CD8-positive, alpha-beta memory T cell (primary cell): Measurements from ENCODE around the gene ATP8A1. TPM values are rescaled to one million over a fixed set of nuclear protein-coding genes. Genes with fewer than 3 reads are reported as not detected.

Source experiments
- CTCF ChIA-PET: fragments of 350-600 bp; sonication (Branson Sonifier 250); formaldehyde crosslinking; loops from one replicate; lab custom pipeline; 2021; ENCODE audit warnings: antibody characterized with exemption; lab: Charles Lee
- POLR2A ChIA-PET: fragments of 350-600 bp; sonication (Branson Sonifier 250); formaldehyde crosslinking; loops from one replicate; lab custom pipeline; 2021; ENCODE audit warnings: antibody characterized with exemption; lab: Charles Lee
- DNase-seq, 5 donors: peaks; one replicate each; pipeline versions ENCODE4 v3.0.0 to v3.0.0-alpha.2; 2020 to 2022; ENCODE audit warnings: mixed read lengths in 1 of 5
- H3K27ac ChIP-seq: one replicate; pipeline ENCODE4 v1.7.0; 2013; ENCODE audit warnings: low read depth, mild to moderate bottlenecking, low read length, moderate library complexity
- H3K27me3 ChIP-seq: 2 replicates; pipeline ENCODE4 v1.7.0; 2013; ENCODE audit warnings: low read length, mild to moderate bottlenecking; ENCODE audit not compliant: insufficient read depth, poor library complexity, severe bottlenecking
- H3K36me3 ChIP-seq: 2 replicates; pipeline ENCODE4 v1.7.0; 2013; ENCODE audit warnings: mild to moderate bottlenecking, low read length, moderate library complexity; ENCODE audit not compliant: insufficient read depth
- H3K4me1 ChIP-seq: 2 replicates; pipeline ENCODE4 v1.7.0; 2013; ENCODE audit warnings: mild to moderate bottlenecking, low read length, moderate library complexity; ENCODE audit not compliant: insufficient read depth
- H3K4me3 ChIP-seq: 2 replicates; pipeline ENCODE4 v1.7.0; 2013; ENCODE audit warnings: mild to moderate bottlenecking, low read length
- H3K9me3 ChIP-seq: 2 replicates; pipeline ENCODE4 v1.7.0; 2013; ENCODE audit warnings: mild to moderate bottlenecking, low read length
- H3K27ac Mint-ChIP-seq, 8 donors: one replicate each; pipeline ENCODE4 v1.8.0; 2020 to 2021; ENCODE audit warnings: mixed read lengths in 8 of 8, mild to moderate bottlenecking in 6 of 8, inconsistent platforms in 3 of 8, moderate library complexity in 3 of 8
- H3K27me3 Mint-ChIP-seq, 2 donors: one replicate each; pipeline ENCODE4 v1.8.0; 2020 to 2021; ENCODE audit warnings: mixed read lengths in 2 of 2, mild to moderate bottlenecking in 1 of 2, moderate library complexity in 1 of 2
- H3K36me3 Mint-ChIP-seq, 3 donors: one replicate each; pipeline ENCODE4 v1.8.0; 2020 to 2021; ENCODE audit warnings: mixed read lengths in 3 of 3, inconsistent platforms in 1 of 3, mild to moderate bottlenecking in 1 of 3
- H3K4me1 Mint-ChIP-seq, 3 donors: one replicate each; pipeline ENCODE4 v1.8.0; 2020 to 2021; ENCODE audit warnings: mixed read lengths in 3 of 3, inconsistent platforms in 1 of 3, mild to moderate bottlenecking in 1 of 3
- H3K4me3 Mint-ChIP-seq, 7 donors: one replicate each; pipeline ENCODE4 v1.8.0; 2020 to 2021; ENCODE audit warnings: mixed read lengths in 7 of 7, mild to moderate bottlenecking in 6 of 7, moderate library complexity in 4 of 7, inconsistent platforms in 2 of 7
- H3K9me3 Mint-ChIP-seq, 5 donors: one replicate each; pipeline ENCODE4 v1.8.0; 2020 to 2022; ENCODE audit warnings: mixed read lengths in 5 of 5, mild to moderate bottlenecking in 3 of 5, moderate library complexity in 2 of 5, inconsistent platforms in 1 of 5
- polyA plus RNA-seq: library from polyadenylated mRNA; unstranded; fragments of 300-500 nt; fragmentation: Illumina TruSeq; gene quantifications from one replicate; pipeline ENCODE4 v1.2.3, GENCODE V29; 2021
- total RNA-seq, 2 experiments: library from RNA; stranded (reverse); gene quantifications; one replicate each; pipeline ENCODE4 v1.2.3, GENCODE V29; 2021

Gene ATP8A1
- total and polyA plus RNA-seq, 3 experiments from 2014 or later: 13.8 to 24.4 (median 23.3) TPM

DNA sequence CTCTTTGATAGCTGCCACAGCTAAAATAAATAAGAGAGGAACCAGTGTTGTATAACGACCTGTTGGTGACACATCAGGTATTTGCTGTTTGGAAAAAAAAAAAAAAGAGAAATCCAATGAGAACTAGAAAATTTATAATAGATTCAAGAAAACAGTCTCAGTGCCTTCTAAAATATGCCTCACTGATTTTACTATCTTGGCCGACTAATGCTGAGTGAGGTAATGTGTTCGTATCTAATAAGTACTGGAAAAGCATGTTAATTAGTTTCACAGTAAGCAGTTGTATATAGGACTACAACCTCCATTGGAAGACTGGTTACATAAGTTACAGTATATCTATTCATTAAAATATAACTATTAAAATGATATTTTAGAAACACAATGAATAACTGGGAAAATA, 32.4 kb downstream of the ATP8A1 start:
- H3K9me3 Mint-ChIP-seq: peaks cover 0 to 2% (median 0%) of the 10 kb centered on the region in 5 donors
- H3K27ac Mint-ChIP-seq: no peak overlapping the region
- ChIA-PET CTCF (interaction anchor here (2.4 kb wide), 1 partner anchor 9 kb away, joined by 6 read pairs; no protein-coding TSS in a partner anchor), POLR2A (no interaction called here)
- no peak overlapping the region for H3K4me3 Mint-ChIP-seq
- H3K4me1 ChIP-seq: peaks cover 36% of the 10 kb centered on the region
- H3K4me3 ChIP-seq: no peak overlapping the region
- no peaks in the 10 kb centered on the region for H3K27me3 ChIP-seq
- no peak overlapping the region for H3K27ac ChIP-seq
- H3K4me1 Mint-ChIP-seq: peaks cover 35 to 50% (median 37%) of the 10 kb centered on the region in 3 donors
- H3K36me3 Mint-ChIP-seq: peaks cover 16 to 65% (median 17%) of the 10 kb centered on the region in 3 donors
- H3K36me3 ChIP-seq: peaks cover 7% of the 10 kb centered on the region
- no peak for DNase-seq
- no peaks in the 10 kb centered on the region for H3K9me3 ChIP-seq
- no peaks in the 10 kb centered on the region for H3K27me3 Mint-ChIP-seq

GRCh38 chr4:42618023-42618422, 38.9 kb downstream of the ATP8A1 start:
- POLR2A ChIA-PET: no interaction called here
- Histone ChIP-seq H3K4me1 (no peaks in the 10 kb centered on the region), H3K9me3 (no peaks in the 10 kb centered on the region), H3K27ac (no peak overlapping the region), H3K27me3 (no peaks in the 10 kb centered on the region), H3K36me3 (peaks cover 7% of the 10 kb centered on the region), H3K4me3 (no peak overlapping the region)
- H3K4me1 Mint-ChIP-seq: peaks cover 4 to 26% (median 5%) of the 10 kb centered on the region in 3 donors
- no peaks in the 10 kb centered on the region for H3K27me3 Mint-ChIP-seq
- DNase-seq: no peak
- no peaks in the 10 kb centered on the region for H3K9me3 Mint-ChIP-seq
- CTCF ChIA-PET: interaction anchor here (1.1 kb wide), 1 partner anchor 11 kb away, joined by 3 read pairs; no protein-coding TSS in a partner anchor
- peak overlapping the region in 2 of 8 donors; percentile 10 to 23 for H3K27ac Mint-ChIP-seq
- peaks cover 14 to 79% (median 24%) of the 10 kb centered on the region in 3 donors for H3K36me3 Mint-ChIP-seq
- no peak overlapping the region for H3K4me3 Mint-ChIP-seq

DNA sequence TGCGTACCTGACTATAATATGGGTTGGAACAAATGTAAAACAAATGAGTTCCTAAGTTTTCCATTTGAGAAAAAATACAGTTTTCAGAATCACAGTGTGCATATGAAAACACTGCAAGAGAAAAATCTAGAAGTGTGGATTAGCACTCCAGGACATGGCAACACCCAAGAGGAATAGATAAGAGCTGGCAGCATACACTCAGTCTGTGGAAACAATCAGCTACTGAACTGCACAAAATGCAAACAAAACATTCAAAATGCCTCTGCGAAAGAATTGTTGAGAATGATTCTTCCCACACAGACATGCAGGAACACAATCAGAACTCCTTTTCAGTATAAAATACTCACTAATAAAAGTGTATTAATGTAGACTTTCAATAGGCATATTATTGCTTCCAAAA, 39.9 kb downstream of the ATP8A1 start:
- Histone ChIP-seq H3K9me3 (no peaks in the 10 kb centered on the region), H3K27me3 (no peaks in the 10 kb centered on the region), H3K4me1 (no peaks in the 10 kb centered on the region), H3K36me3 (peaks cover 7% of the 10 kb centered on the region), H3K4me3 (no peak overlapping the region), H3K27ac (no peak overlapping the region)
- no peaks in the 10 kb centered on the region for H3K9me3 Mint-ChIP-seq
- CTCF ChIA-PET: interaction anchor here (1.6 kb wide), 1 partner anchor 87 kb away, joined by 3 read pairs; no protein-coding TSS in a partner anchor
- H3K36me3 Mint-ChIP-seq: peaks cover 10 to 82% (median 26%) of the 10 kb centered on the region in 3 donors
- no peaks in the 10 kb centered on the region for H3K27me3 Mint-ChIP-seq
- no peak overlapping the region for H3K27ac Mint-ChIP-seq
- DNase-seq: no peak
- POLR2A ChIA-PET: no interaction called here
- peaks cover 4 to 29% (median 8%) of the 10 kb centered on the region in 3 donors for H3K4me1 Mint-ChIP-seq
- no peak overlapping the region for H3K4me3 Mint-ChIP-seq

GRCh38 chr4:42616572-42616971, 40.3 kb downstream of the ATP8A1 start:
- ChIA-PET POLR2A (no interaction called here), CTCF (interaction anchor here (1.6 kb wide), 1 partner anchor 87 kb away, joined by 3 read pairs; no protein-coding TSS in a partner anchor)
- no peak for DNase-seq
- Mint-ChIP-seq H3K4me3 (no peak overlapping the region), H3K36me3 (peaks cover 10 to 81% (median 25%) of the 10 kb centered on the region in 3 donors), H3K4me1 (peaks cover 4 to 30% (median 9%) of the 10 kb centered on the region in 3 donors), H3K9me3 (no peaks in the 10 kb centered on the region), H3K27me3 (no peaks in the 10 kb centered on the region), H3K27ac (no peak overlapping the region)
- H3K4me1 ChIP-seq: no peaks in the 10 kb centered on the region
- no peaks in the 10 kb centered on the region for H3K9me3 ChIP-seq
- no peaks in the 10 kb centered on the region for H3K27me3 ChIP-seq
- no peak overlapping the region for H3K27ac ChIP-seq
- H3K36me3 ChIP-seq: peaks cover 7% of the 10 kb centered on the region
- no peak overlapping the region for H3K4me3 ChIP-seq

DNA sequence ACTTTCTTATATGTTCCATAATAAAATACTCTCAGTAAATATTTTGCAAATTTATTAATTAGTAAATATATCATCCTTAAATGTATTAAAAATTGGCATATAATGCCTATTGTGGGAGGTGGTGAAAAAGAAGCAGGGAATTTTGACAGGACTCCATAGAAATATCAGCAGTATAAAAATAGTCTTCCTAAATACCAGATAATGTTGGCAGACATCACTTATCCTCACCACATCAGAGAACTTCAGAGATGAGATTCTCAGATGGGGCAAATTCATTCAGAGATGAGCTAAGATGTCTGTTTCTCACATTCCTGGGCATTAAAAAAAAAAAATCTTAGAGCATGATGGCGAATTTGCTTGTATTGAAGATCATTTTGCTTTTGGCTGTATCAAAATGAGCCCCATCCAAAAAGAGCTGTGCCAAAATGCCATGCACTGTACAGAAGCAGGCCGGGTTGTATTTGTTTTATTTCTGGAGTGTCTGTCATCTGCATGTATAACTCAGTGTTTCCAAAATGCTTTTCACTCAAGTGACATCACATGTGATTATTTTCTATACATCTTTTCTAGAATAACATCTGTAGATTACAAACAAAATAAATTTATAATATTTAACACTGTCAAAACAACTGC, 41.7 kb downstream of the ATP8A1 start:
- CTCF ChIA-PET: no interaction called here
- H3K36me3 Mint-ChIP-seq: peaks cover 8 to 79% (median 30%) of the 10 kb centered on the region in 3 donors
- Histone ChIP-seq H3K9me3 (no peaks in the 10 kb centered on the region), H3K27me3 (no peaks in the 10 kb centered on the region), H3K36me3 (peaks cover under 1% of the 10 kb centered on the region), H3K4me1 (no peaks in the 10 kb centered on the region), H3K4me3 (no peak overlapping the region), H3K27ac (no peak overlapping the region)
- H3K27me3 Mint-ChIP-seq: no peaks in the 10 kb centered on the region
- no peak overlapping the region for H3K27ac Mint-ChIP-seq
- no peaks in the 10 kb centered on the region for H3K9me3 Mint-ChIP-seq
- H3K4me1 Mint-ChIP-seq: peaks cover 4 to 29% (median 16%) of the 10 kb centered on the region in 3 donors
- no peak for DNase-seq
- no peak overlapping the region for H3K4me3 Mint-ChIP-seq
- POLR2A ChIA-PET: no interaction called here

- H3K36me3 ChIP-seq: no peaks in the 10 kb centered on the region
- H3K4me1 ChIP-seq: no peaks in the 10 kb centered on the region
- H3K9me3 ChIP-seq: no peaks in the 10 kb centered on the region
- H3K27me3 ChIP-seq: no peaks in the 10 kb centered on the region
- peak overlapping the region in 1 of 8 donors; percentile 48 for H3K27ac Mint-ChIP-seq
- H3K36me3 Mint-ChIP-seq: peaks cover 12 to 77% (median 33%) of the 10 kb centered on the region in 3 donors
- CTCF ChIA-PET: no interaction called here
- DNase-seq: no peak
- H3K27me3 Mint-ChIP-seq: no peaks in the 10 kb centered on the region
- POLR2A ChIA-PET: no interaction called here
- H3K4me3 ChIP-seq: no peak overlapping the region
- H3K4me1 Mint-ChIP-seq: peaks cover 8 to 30% (median 24%) of the 10 kb centered on the region in 3 donors
- H3K4me3 Mint-ChIP-seq: no peak overlapping the region
- no peak overlapping the region for H3K27ac ChIP-seq
- H3K9me3 Mint-ChIP-seq: no peaks in the 10 kb centered on the region
These were observed 44.0 kb downstream of the ATP8A1 start for GRCh38 chr4:42612898-42613297.

GRCh38 chr4:42610941-42611340, 46.0 kb downstream of the ATP8A1 start:
- H3K4me3 ChIP-seq: no peak overlapping the region
- H3K27me3 ChIP-seq: no peaks in the 10 kb centered on the region
- Mint-ChIP-seq H3K4me3 (no peak overlapping the region), H3K27ac (no peak overlapping the region), H3K9me3 (no peaks in the 10 kb centered on the region), H3K36me3 (peaks cover 12 to 80% (median 33%) of the 10 kb centered on the region in 3 donors), H3K4me1 (peaks cover 9 to 28% (median 26%) of the 10 kb centered on the region in 3 donors), H3K27me3 (no peaks in the 10 kb centered on the region)
- H3K9me3 ChIP-seq: no peaks in the 10 kb centered on the region
- ChIA-PET POLR2A (interaction anchor here (1.2 kb wide), 1 partner anchor 46 kb away, joined by 4 read pairs; the partner anchor contains the start of gene ATP8A1), CTCF (no interaction called here)
- no peak overlapping the region for H3K27ac ChIP-seq
- H3K4me1 ChIP-seq: no peaks in the 10 kb centered on the region
- DNase-seq: no peak
- H3K36me3 ChIP-seq: no peaks in the 10 kb centered on the region

- no peaks in the 10 kb centered on the region for H3K4me1 ChIP-seq
These were observed 47.9 kb downstream of the ATP8A1 start for GRCh38 chr4:42609051-42609450.

More at GRCh38 chr4:42609051-42609450, 47.9 kb downstream of the ATP8A1 start:
- peaks cover 6 to 80% (median 30%) of the 10 kb centered on the region in 3 donors for H3K36me3 Mint-ChIP-seq
- H3K27me3 Mint-ChIP-seq: no peaks in the 10 kb centered on the region
- Histone ChIP-seq H3K36me3 (peaks cover 7% of the 10 kb centered on the region), H3K4me3 (no peak overlapping the region), H3K27ac (no peak overlapping the region), H3K9me3 (no peaks in the 10 kb centered on the region), H3K27me3 (no peaks in the 10 kb centered on the region)
- H3K9me3 Mint-ChIP-seq: no peaks in the 10 kb centered on the region
- no peak overlapping the region for H3K4me3 Mint-ChIP-seq
- CTCF ChIA-PET: no interaction called here
- H3K4me1 Mint-ChIP-seq: peaks cover 19 to 39% (median 26%) of the 10 kb centered on the region in 3 donors
- POLR2A ChIA-PET: no interaction called here
- no peak for DNase-seq
- peak overlapping the region in 1 of 8 donors; percentile 39 for H3K27ac Mint-ChIP-seq
